HepG2 (cell line): ENCODE results near the gene CHIC2. TPM values are rescaled to one million over a fixed set of nuclear protein-coding genes. Genes with fewer than 3 reads are reported as not detected.

ENCODE experiments used
- ATAC-seq: fragments of 200-7000 bp; cut with Tn5 transposase; 3 replicates; pipeline ENCODE4 v1.9.1; 2020; ENCODE audit warnings: mild to moderate bottlenecking, moderate library complexity
- BruUV-seq: library from RNA; stranded (reverse); fragments of 400-500 nt; replicated peaks from 2 replicates; lab custom pipeline; 2021; lab: Mats Ljungman, UMichigan
- CTCF ChIA-PET: fragments of 300-600 bp; formaldehyde crosslinking; extraction: SDS; loops from one replicate; lab custom pipeline; 2021; ENCODE audit warnings: low total read pairs, inconsistent platforms, low intra/inter-chr PET ratio; lab: Yijun Ruan, JAX
- POLR2A ChIA-PET: fragments of 350-600 bp; sonication (Branson Sonifier 250); formaldehyde crosslinking; loops from one replicate; lab custom pipeline; 2020; ENCODE audit warnings: antibody characterized with exemption, inconsistent platforms; lab: Yijun Ruan, JAX
- DNase-seq: peaks from one replicate; pipeline ENCODE4 v3.0.0-alpha.2; 2015; ENCODE audit warnings: low spot score
- FAIRE-seq: peaks from 3 replicates; lab custom pipeline; 2011; peaks lifted over from hg19 to GRCh38; lab: Jason Lieb, UNC
- H2AFZ ChIP-seq: one replicate; pipeline ENCODE4 v1.6.1; 2011; ENCODE audit warnings: low read length, inconsistent platforms
- H3K27ac ChIP-seq: fragments of 300-600 bp; 3 replicates; pipeline ENCODE4 v1.8.0; 2011; ENCODE audit warnings: mixed run types, mild to moderate bottlenecking, mixed read lengths, low read length, inconsistent platforms; ENCODE audit not compliant: insufficient read depth; ENCODE audit errors: extremely low read length
- H3K27me3 ChIP-seq, 2 experiments: fragments of 200-600 bp in 1 of 2; 2 replicates in 1 of 2; 3 replicates in 1 of 2; pipeline versions ENCODE4 v1.6.0 to v1.8.0; 2011; ENCODE audit warnings: low read length in 2 of 2, mild to moderate bottlenecking in 2 of 2, moderate library complexity in 2 of 2, inconsistent platforms in 1 of 2; ENCODE audit not compliant: insufficient read depth in 2 of 2, control insufficient read depth in 1 of 2
- H3K36me3 ChIP-seq, 2 experiments: fragments of 200-600 bp in 1 of 2; replicated peaks in 1 of 2; 2 replicates in 1 of 2; 3 replicates in 1 of 2; pipeline versions ENCODE4 v1.5.1 to v1.8.0; 2011; ENCODE audit warnings: low read length in 2 of 2, inconsistent platforms in 1 of 2; ENCODE audit not compliant: insufficient read depth in 2 of 2, control insufficient read depth in 1 of 2
- H3K4me1 ChIP-seq: 2 replicates; pipeline ENCODE4 v1.5.1; 2012; ENCODE audit warnings: low read length, inconsistent platforms; ENCODE audit not compliant: insufficient read depth
- H3K4me2 ChIP-seq: 2 replicates; pipeline ENCODE4 v1.6.0; 2011; ENCODE audit warnings: low read depth, low read length, inconsistent platforms
- H3K4me3 ChIP-seq, 3 experiments: fragments of 200-600 bp in 1 of 3; sonication (generic), shearing (Covaris generic) in 1 of 3; replicated peaks in 1 of 3; 2 replicates each; pipeline ENCODE4 v1.5.1; 2011 to 2016; ENCODE audit warnings: low read length in 3 of 3, inconsistent platforms in 2 of 3, low read depth in 2 of 3, mild to moderate bottlenecking in 2 of 3, control low read depth in 1 of 3, mixed read lengths in 1 of 3; ENCODE audit not compliant: insufficient read depth in 1 of 3
- H3K79me2 ChIP-seq: one replicate; pipeline ENCODE4 v1.6.1; 2011; ENCODE audit warnings: low read length, inconsistent platforms; ENCODE audit not compliant: insufficient read depth
- H3K9ac ChIP-seq: 2 replicates; pipeline ENCODE4 v1.6.0; 2011; ENCODE audit warnings: mild to moderate bottlenecking, low read depth, low read length, inconsistent platforms; ENCODE audit not compliant: insufficient read depth
- H3K9me3 ChIP-seq: 2 replicates; pipeline ENCODE4 v1.5.1; 2012; ENCODE audit warnings: mild to moderate bottlenecking, low read length
- H4K20me1 ChIP-seq: 2 replicates; pipeline ENCODE4 v1.6.0; 2011; ENCODE audit warnings: inconsistent platforms, mild to moderate bottlenecking, low read length, moderate library complexity; ENCODE audit not compliant: insufficient read depth
- CEBPB ChIP-seq: IDR thresholded peaks from 2 replicates; pipeline ENCODE4 v1.6.1; 2011; ENCODE audit warnings: low read depth, low read length, improper control_type of control experiment, borderline replicate concordance
- CEBPG ChIP-seq: IDR thresholded peaks from 2 replicates; pipeline ENCODE4 v1.6.1; 2016
- REL ChIP-seq: sonication (generic); formaldehyde crosslinking; conservative IDR thresholded peaks from 2 replicates; pipeline ENCODE4 v1.8.0; 2022; ENCODE audit warnings: mild to moderate bottlenecking, missing genetic modification reagents, moderate library complexity
- SMYD3 ChIP-seq: sonication (generic); formaldehyde crosslinking; IDR thresholded peaks from 2 replicates; pipeline ENCODE4 v1.8.1; 2023; ENCODE audit warnings: mild to moderate bottlenecking, missing genetic modification reagents
- SP140L ChIP-seq: sonication (generic); formaldehyde crosslinking; IDR thresholded peaks from 2 replicates; pipeline ENCODE4 v1.4.0; 2020; ENCODE audit warnings: missing genetic modification reagents, borderline replicate concordance
- STAT6 ChIP-seq: sonication (generic); formaldehyde crosslinking; IDR thresholded peaks from 2 replicates; pipeline ENCODE4 v1.4.0; 2020; ENCODE audit warnings: missing genetic modification reagents, mild to moderate bottlenecking, borderline replicate concordance
- ZFAT ChIP-seq: sonication (generic); formaldehyde crosslinking; conservative IDR thresholded peaks from 2 replicates; pipeline ENCODE4 v1.8.1; 2023; ENCODE audit warnings: missing genetic modification reagents, inconsistent platforms
- ZNF335 ChIP-seq: sonication (generic); formaldehyde crosslinking; IDR thresholded peaks from 2 replicates; pipeline ENCODE4 v1.4.0; 2020; ENCODE audit warnings: missing genetic modification reagents
- ZNF816 ChIP-seq: sonication (generic); formaldehyde crosslinking; IDR thresholded peaks from 2 replicates; pipeline ENCODE4 v1.8.0; 2022; ENCODE audit warnings: missing genetic modification reagents, mild to moderate bottlenecking, borderline replicate concordance
- WGBS: methylation state at CpG from one replicate; pipeline ENCODE4 v1.1.6; 2017; ENCODE audit warnings: low lambda C conversion rate; 5-methylcytosine and 5-hydroxymethylcytosine counted together
- in situ Hi-C: cut with HindIII; loops from 2 replicates; pipeline ENCODE4 v1.10.0; 2017; ENCODE audit warnings: low pct_unique_long_range_greater_than_20kb; ENCODE audit not compliant: extremely low pct_ligation_motif_present
- intact Hi-C: fragments of 100-400 bp; cut with micrococcal nuclease; formaldehyde crosslinking; loops from one replicate; pipeline ENCODE4 v1.10.0; 2022; ENCODE audit not compliant: unreplicated experiment
- polyA plus RNA-seq, 8 experiments: library from polyadenylated mRNA; depleted of rRNA in 3 of 8; stranded (reverse) in 7 of 8; unstranded in 1 of 8; fragments of >200 nt; fragmentation: Illumina TruSeq in 4 of 8; extraction: Trizol in 4 of 8; gene quantifications; 2 replicates each; pipeline versions ENCODE4 v1.2.1 to v1.2.3, GENCODE V29; 2011 to 2016; ENCODE audit warnings: low read depth in 4 of 8, missing spikeins in 1 of 8, mixed read lengths in 1 of 8; ENCODE audit not compliant: insufficient read depth in 1 of 8
- total RNA-seq, 5 experiments: library from RNA; depleted of rRNA; stranded (reverse); fragments of >200 nt; fragmentation: Illumina TruSeq; extraction: Trizol; gene quantifications; 2 replicates each; pipeline ENCODE4 v1.2.3, GENCODE V29; 2016; ENCODE audit warnings: low read depth in 1 of 5
- TF ChIP-seq, protein P1 (sequence below): sonication (generic); formaldehyde crosslinking; IDR thresholded peaks from 2 replicates; pipeline ENCODE4 v1.5.0; 2020; ENCODE audit warnings: missing genetic modification reagents
- TF ChIP-seq, protein P2 (sequence below): sonication (generic); formaldehyde crosslinking; IDR thresholded peaks from 2 replicates; pipeline ENCODE4 v1.8.0; 2022; ENCODE audit warnings: mild to moderate bottlenecking, missing genetic modification reagents, moderate library complexity

CHIC2 gene
- total and polyA plus RNA-seq, 2 of the 13 experiments (the other 11 are each of a cell fraction or from before 2014, with no cell fraction given), result 10.0 to 17.2 TPM

DNA sequence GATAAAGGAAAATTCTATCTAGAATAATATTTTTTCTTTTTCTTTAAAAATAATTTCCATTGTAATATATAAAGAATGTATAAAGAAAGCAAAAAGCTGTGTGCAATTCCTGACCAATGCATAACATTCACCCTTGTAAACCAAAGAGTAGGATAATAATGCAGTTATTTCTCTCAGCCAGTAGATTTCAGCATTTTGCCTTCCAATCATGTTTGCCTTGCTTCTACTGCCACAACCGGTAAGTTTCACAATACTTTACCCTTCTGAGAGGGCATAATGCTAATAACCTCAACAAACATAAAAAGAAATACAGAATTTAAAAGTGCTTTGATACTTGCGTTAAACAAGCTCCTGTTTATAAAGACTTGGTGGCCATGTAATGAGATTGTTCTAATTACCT lies 59.9 kb downstream of the CHIC2 start:
- Histone ChIP-seq H3K27ac (no peak overlapping the region), H3K36me3 (0 out of 5 replicates have a peak, but pooled peaks cover 0 to 4% of the 10 kb centered on the region in 2 experiments), H3K79me2 (no peaks in the 10 kb centered on the region), H3K4me2 (no peak overlapping the region), H3K9ac (no peak overlapping the region), H4K20me1 (peaks cover 9% of the 10 kb centered on the region; the same call in 1 of the 2 replicates), H2AFZ (no peak overlapping the region), H3K27me3 (no peaks in the 10 kb centered on the region), H3K9me3 (no peaks in the 10 kb centered on the region), H3K4me1 (peaks cover 31% of the 10 kb centered on the region), H3K4me3 (no peak overlapping the region)
- BruUV-seq, result no TSS peak
- DNase-seq, result peak; percentile 13
- intact Hi-C loops (no loop called here), in situ Hi-C loops (no loop called here)
- no peak for TF ChIP-seq REL (CRISPR knock-in tag)
- peak; percentile 47; the same call in 1 of the 2 replicates for TF ChIP-seq CEBPB
- TF ChIP-seq CEBPG (CRISPR knock-in tag), result peak; percentile 15; the same call in 1 of the 2 replicates
- FAIRE-seq, result no peak
- no peak for ATAC-seq
- POLR2A ChIA-PET, result no interaction called here
- WGBS, result 46% methylated on average over 2 of the region's 2 CpGs
- CTCF ChIA-PET, result no interaction called here

GRCh38 chr4:54001668-54002365 lies 62.6 kb downstream of the CHIC2 start:
- no peaks in the 10 kb centered on the region for H3K27me3 ChIP-seq
- ChIA-PET POLR2A (no interaction called here), CTCF (no interaction called here)
- H3K9me3 ChIP-seq, result no peaks in the 10 kb centered on the region
- no peak overlapping the region for H2AFZ ChIP-seq
- H4K20me1 ChIP-seq, result 0 out of 2 replicates have a peak, but pooled peaks cover 3% of the 10 kb centered on the region
- no TSS peak for BruUV-seq
- 96% methylated on average over 10 of the region's 10 CpGs for WGBS
- H3K4me2 ChIP-seq, result no peak overlapping the region
- no peak overlapping the region for H3K27ac ChIP-seq
- intact Hi-C loops (no loop called here), in situ Hi-C loops (no loop called here)
- H3K36me3 ChIP-seq, result 0 out of 5 replicates have a peak, but pooled peaks cover 0 to 4% of the 10 kb centered on the region in 2 experiments
- no peaks in the 10 kb centered on the region for H3K79me2 ChIP-seq
- ATAC-seq (no peak; the same call in 2 of the 3 replicates), FAIRE-seq (no peak), DNase-seq (no peak)
- no peak overlapping the region for H3K9ac ChIP-seq
- H3K4me1 ChIP-seq, result peaks cover 14% of the 10 kb centered on the region
- TF ChIP-seq ZNF816 (no peak), ZFAT (CRISPR knock-in tag) (no peak), SMYD3 (CRISPR knock-in tag) (no peak), ZNF335 (CRISPR knock-in tag) (no peak), SP140L (CRISPR knock-in tag) (no peak), STAT6 (CRISPR knock-in tag) (no peak)
- TF ChIP-seq, protein P1, sequence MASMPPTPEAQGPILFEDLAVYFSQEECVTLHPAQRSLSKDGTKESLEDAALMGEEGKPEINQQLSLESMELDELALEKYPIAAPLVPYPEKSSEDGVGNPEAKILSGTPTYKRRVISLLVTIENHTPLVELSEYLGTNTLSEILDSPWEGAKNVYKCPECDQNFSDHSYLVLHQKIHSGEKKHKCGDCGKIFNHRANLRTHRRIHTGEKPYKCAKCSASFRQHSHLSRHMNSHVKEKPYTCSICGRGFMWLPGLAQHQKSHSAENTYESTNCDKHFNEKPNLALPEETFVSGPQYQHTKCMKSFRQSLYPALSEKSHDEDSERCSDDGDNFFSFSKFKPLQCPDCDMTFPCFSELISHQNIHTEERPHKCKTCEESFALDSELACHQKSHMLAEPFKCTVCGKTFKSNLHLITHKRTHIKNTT (CRISPR knock-in tag), result no peak
- TF ChIP-seq, protein P2, sequence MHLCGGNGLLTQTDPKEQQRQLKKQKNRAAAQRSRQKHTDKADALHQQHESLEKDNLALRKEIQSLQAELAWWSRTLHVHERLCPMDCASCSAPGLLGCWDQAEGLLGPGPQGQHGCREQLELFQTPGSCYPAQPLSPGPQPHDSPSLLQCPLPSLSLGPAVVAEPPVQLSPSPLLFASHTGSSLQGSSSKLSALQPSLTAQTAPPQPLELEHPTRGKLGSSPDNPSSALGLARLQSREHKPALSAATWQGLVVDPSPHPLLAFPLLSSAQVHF, result no peak
- no peak overlapping the region for H3K4me3 ChIP-seq
